BLaER1 (cell line): ENCODE measurements around the gene ZFAND4.
"Not testable (repeated sequence)": the region's sequence is repeated elsewhere in the genome, so short reads cannot be mapped to it uniquely, and the experiment has no call there.

Experiments used
- H3K27ac ChIP-seq: shearing (Covaris generic); formaldehyde crosslinking; 2 replicates; pipeline ENCODE4 v1.8.1; 2022
- H3K27me3 ChIP-seq: shearing (Covaris generic); formaldehyde crosslinking; 2 replicates; pipeline ENCODE4 v1.8.1; 2022
- H3K36me3 ChIP-seq: shearing (Covaris generic); formaldehyde crosslinking; 2 replicates; pipeline ENCODE4 v1.8.1; 2022
- H3K4me1 ChIP-seq: shearing (Covaris generic); formaldehyde crosslinking; 2 replicates; pipeline ENCODE4 v1.8.1; 2022
- H3K4me2 ChIP-seq: shearing (Covaris generic); formaldehyde crosslinking; 2 replicates; pipeline ENCODE4 v1.8.1; 2022
- H3K4me3 ChIP-seq: shearing (Covaris generic); formaldehyde crosslinking; 2 replicates; pipeline ENCODE4 v1.8.1; 2022
- H3K9ac ChIP-seq: shearing (Covaris generic); formaldehyde crosslinking; 2 replicates; pipeline ENCODE4 v1.8.1; 2022
- H3K9me3 ChIP-seq: shearing (Covaris generic); formaldehyde crosslinking; 2 replicates; pipeline ENCODE4 v1.8.1; 2022
- H4K20me1 ChIP-seq: shearing (Covaris generic); formaldehyde crosslinking; 2 replicates; pipeline ENCODE4 v1.8.1; 2022
- Cebpa-rat ChIP-seq: shearing (Covaris generic); IDR thresholded peaks from 2 replicates; pipeline ENCODE4 v1.8.1; 2022

ZFAND4 gene

GRCh38 chr10:45580371-45581215 is 92.0 kb downstream of the ZFAND4 start:
- TF ChIP-seq Cebpa-rat, result no peak
- Histone ChIP-seq H3K4me2 (peak overlapping the region; percentile 92), H3K27me3 (no peaks in the 10 kb centered on the region), H3K9ac (peak overlapping the region; percentile 72), H3K4me1 (peaks cover 32% of the 10 kb centered on the region), H3K36me3 (no peaks in the 10 kb centered on the region), H4K20me1 (no peaks in the 10 kb centered on the region), H3K27ac (peak overlapping the region; percentile 68), H3K9me3 (peaks cover 6% of the 10 kb centered on the region), H3K4me3 (peak overlapping the region; percentile 61)

DNA sequence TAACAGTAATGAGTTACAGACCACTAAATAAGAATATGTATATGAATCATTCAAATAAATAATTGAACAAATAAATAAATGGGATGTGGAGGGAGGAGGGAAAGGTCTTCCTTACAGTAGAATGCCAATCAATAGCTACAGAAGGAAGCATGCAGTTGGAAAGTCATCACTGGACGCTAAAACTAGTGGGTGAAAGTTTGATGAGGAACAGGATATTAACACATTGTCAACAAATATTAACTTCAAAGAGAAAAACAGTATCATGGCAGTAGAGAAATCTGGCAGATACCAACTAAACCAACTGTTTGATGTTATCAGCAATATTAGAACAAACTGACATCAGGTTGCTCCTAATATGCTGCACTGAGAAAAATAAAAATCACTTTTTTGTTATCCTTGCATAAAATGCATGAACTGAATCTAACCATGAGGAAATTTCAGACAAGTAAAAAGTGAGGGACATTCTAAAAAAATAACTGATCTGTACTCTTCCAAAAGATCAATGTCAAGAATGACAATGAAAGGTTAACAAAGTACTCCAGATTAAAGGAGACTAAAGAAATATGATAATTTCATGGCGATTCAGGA is 94.1 kb downstream of the ZFAND4 start:
- H3K27ac ChIP-seq, result no peak overlapping the region
- no peak overlapping the region for H3K9ac ChIP-seq
- H3K27me3 ChIP-seq, result no peaks in the 10 kb centered on the region
- H3K4me3 ChIP-seq, result no peak overlapping the region
- H3K4me1 ChIP-seq, result peaks cover 32% of the 10 kb centered on the region
- no peaks in the 10 kb centered on the region for H4K20me1 ChIP-seq
- H3K36me3 ChIP-seq, result no peaks in the 10 kb centered on the region
- H3K4me2 ChIP-seq, result no peak overlapping the region
- no peaks in the 10 kb centered on the region for H3K9me3 ChIP-seq
- TF ChIP-seq Cebpa-rat, result no peak

DNA sequence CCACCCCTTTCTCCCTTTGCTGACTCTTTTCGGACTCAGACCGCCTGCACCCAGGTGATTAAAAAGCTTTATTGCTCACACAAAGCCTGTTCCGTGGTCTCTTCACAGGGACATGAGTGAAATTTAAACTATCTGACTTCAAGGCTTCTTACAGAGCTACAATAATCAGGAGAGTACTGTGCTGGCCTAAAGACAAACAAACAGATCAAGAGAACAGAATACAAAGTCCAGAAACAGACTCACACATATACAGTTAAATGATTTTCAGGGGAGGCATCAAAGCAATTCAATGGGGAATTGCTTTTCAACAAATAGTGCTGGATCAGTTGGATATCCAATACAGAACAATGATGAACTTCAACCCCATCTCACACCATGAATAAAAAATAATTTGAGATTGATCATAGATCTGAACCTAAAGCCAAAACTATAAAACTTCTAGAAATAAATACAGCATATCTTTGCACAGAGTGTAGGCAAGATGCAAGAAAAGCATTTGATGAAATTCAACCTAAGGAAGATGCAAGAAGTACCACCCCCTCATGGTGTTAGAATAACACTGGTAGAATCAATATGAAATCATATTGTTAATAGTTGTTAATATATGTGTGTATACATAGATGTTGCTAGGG is 96.5 kb downstream of the ZFAND4 start:
- Histone ChIP-seq H3K9ac (no peak overlapping the region), H4K20me1 (no peaks in the 10 kb centered on the region), H3K27me3 (no peaks in the 10 kb centered on the region), H3K4me2 (no peak overlapping the region), H3K4me3 (no peak overlapping the region), H3K27ac (no peak overlapping the region), H3K4me1 (peaks cover 18% of the 10 kb centered on the region), H3K9me3 (no peaks in the 10 kb centered on the region), H3K36me3 (no peaks in the 10 kb centered on the region)
- no peak for TF ChIP-seq Cebpa-rat

DNA sequence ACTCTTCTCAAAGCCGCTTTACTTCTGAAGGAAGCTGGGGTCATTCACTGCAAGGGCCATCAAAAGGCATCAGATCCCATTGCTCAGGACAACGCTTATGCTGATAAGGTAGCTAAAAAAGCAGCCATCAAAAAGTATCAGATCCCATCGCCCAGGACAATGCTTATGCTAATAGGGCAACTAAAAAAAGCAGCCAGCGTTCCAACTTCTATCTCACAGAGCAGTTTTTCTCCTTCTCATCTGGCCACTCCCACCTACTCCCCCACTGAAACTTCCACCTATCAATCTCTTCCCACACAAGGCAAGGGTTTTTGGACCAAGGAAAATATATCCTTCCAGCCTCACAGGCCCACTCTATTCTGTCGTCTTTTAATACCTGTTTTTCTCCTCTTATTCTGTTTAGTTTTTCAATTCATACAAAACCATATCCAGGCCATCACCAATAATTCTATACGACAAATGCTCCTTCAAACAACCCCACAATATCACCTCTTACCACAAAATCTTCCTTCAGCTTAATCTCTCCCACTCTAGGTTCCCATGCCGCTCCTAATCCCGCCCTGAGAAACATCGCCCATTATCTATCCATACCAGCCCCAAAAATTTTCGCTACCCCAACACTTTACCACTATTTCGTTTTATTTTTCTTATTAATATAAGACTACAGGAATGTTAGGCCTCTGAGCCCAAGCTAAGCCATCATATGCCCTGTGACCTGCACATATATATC is 97.4 kb downstream of the ZFAND4 start:
- H3K4me2 ChIP-seq, H3K4me3 ChIP-seq, H4K20me1 ChIP-seq: not testable (repeated sequence)

GRCh38 chr10:45569471-45569870 is 103.1 kb downstream of the ZFAND4 start:
- H3K9ac ChIP-seq, result no peak overlapping the region
- H3K4me3 ChIP-seq, result no peak overlapping the region
- no peaks in the 10 kb centered on the region for H4K20me1 ChIP-seq
- H3K27ac ChIP-seq, result no peak overlapping the region
- H3K9me3 ChIP-seq, result 0 out of 2 replicates have a peak, but pooled peaks cover 5% of the 10 kb centered on the region
- H3K4me2 ChIP-seq, result no peak overlapping the region
- H3K27me3 ChIP-seq, result no peaks in the 10 kb centered on the region
- H3K4me1 ChIP-seq, result no peaks in the 10 kb centered on the region
- H3K36me3 ChIP-seq, result no peaks in the 10 kb centered on the region
- TF ChIP-seq Cebpa-rat, result no peak

More for the DNA sequence above, 97.4 kb downstream of the ZFAND4 start:
- H3K27ac ChIP-seq, H3K27me3 ChIP-seq, H3K9ac ChIP-seq, H3K4me1 ChIP-seq, H3K36me3 ChIP-seq, H3K9me3 ChIP-seq: not testable (repeated sequence)

DNA sequence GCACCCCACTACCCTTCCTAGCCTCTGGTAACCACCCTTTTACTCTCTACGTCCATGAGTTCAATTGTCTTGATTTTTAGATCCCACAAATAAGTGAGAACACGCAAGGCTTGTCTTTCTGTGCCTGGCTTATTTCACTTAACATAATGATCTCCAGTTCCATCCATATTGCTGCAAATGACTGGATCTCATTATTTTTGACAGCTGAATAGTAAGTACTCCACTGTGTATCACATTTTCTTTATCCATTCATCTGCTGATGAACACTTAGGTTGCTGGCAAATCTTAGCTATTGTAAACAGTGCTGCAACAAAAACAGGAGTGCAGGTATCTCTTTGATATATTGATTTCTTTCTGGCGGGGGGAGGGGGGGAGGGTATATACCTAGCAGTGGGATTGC is 106.2 kb downstream of the ZFAND4 start:
- H4K20me1 ChIP-seq, result no peaks in the 10 kb centered on the region; the same call in 1 of the 2 replicates
- H3K9ac ChIP-seq, result no peak overlapping the region
- H3K27ac ChIP-seq, result no peak overlapping the region

More for the DNA sequence above, 106.2 kb downstream of the ZFAND4 start:
- H3K4me3 ChIP-seq, result no peak overlapping the region
- no peaks in the 10 kb centered on the region for H3K36me3 ChIP-seq
- 0 out of 2 replicates have a peak, but pooled peaks cover 5% of the 10 kb centered on the region for H3K9me3 ChIP-seq
- TF ChIP-seq Cebpa-rat, result no peak
- H3K4me2 ChIP-seq, result no peak overlapping the region
- no peaks in the 10 kb centered on the region for H3K27me3 ChIP-seq
- no peaks in the 10 kb centered on the region for H3K4me1 ChIP-seq
